NCI-H510A (cell line): ENCODE results near the gene IL23A.
A peak's percentile ranks its signal among the peaks of the same experiment; 100 is the strongest.
"Not testable (repeated sequence)": the region's sequence is repeated elsewhere in the genome, so short reads cannot be mapped to it uniquely, and the experiment has no call there.

Source experiments
- DNase-seq: peaks from one replicate; lab custom pipeline; 2025; lab: John Stamatoyannopoulos, UW

IL23A gene

DNA sequence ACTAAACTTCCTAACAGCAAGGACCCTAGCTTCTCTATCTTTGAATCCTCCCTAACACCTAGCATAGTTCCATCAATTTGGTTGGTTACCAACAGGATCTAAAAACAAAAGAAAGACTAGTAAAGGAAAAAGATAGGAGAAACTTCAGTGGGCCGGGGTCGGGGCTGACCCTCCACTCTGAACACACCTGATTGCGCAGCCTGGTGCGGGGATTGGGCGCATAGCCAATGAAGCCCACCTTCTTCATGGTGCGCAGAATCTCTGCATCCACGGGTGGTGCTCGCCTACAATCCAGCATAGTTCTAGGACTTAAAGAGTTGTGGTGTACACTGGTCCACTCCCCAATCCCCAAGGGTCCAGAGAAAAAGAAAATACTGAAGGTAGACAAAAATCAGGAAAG, 12.6 kb upstream of the IL23A start:
- no peak for DNase-seq

DNA sequence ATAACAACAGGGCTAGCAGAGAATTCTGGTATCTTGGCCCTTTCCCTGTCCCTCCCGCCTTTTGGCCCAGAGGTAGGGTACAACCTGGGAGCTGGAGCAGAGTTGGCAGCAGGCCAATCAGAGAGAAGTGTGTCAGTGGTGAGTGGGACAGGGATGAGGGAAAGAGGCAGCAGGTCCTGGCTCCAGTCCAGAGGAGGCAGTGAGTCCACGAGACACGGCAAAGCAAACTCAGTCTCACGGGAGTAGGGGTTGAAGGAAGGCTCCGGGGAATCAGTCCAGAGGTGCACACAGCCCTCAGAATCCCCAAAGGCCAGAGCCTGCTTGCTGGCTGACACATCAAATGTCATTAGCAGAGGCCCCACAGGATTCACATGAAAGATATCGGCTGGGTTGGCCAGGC, 12.2 kb upstream of the IL23A start:
- DNase-seq = no peak

DNA sequence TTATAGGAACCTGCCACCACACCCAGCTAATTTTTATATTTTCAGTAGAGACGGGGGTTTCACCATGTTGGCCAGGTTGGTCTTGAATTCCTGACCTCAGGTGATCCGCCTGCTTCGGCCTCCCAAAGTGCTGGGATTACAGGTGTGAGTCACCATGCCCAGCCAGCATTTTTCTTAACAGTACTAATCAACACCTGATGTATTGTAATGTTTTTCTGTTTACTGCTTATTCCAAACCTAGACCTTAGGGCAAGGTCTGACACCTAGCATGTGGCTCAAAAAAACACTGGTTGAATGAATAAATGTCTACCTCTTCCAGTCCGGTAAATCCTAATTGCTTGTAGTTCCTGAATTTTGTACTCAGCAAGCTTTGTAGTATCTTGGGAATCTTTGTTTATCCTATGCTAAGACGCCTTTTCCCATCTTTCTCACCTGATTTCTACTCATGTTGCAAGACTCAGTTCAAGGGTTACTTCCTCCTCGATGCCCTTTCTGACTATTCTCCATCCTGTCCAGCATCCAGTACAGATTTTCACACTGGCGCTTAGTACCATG, 7.7 kb upstream of the IL23A start:
- DNase-seq = no peak

DNA sequence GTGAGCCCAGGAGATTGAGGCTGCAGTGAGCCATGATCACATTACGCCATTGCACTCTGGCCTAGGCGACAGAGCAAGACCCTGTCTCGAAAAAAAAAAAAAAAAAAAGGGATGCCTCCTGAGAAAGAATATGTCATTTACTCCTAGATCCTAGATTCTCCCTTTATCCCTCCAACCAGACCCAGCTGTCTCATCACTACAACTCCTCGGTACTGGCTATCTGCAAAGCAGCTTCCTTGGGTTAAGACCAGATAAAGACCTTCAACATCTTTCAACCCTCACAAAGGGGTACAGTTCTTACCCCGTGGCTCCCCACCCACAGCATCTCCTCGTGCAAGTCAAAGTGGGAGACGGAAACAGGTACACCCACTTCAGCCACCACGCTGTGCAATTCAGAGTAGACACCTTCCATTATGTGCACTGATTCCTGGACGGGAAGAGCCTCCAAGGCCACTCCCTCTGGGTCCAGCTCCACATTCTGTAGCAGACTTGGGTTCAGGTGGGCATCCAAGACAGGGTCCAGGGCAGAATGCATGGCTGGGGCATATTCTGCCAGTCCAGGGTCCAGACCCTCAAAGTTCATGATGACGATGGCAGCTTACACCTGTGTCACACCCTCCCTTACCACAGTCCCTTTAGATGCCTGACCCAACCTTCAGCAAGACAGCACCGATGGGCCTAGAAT, 6.0 kb upstream of the IL23A start:
- no peak for DNase-seq

DNA sequence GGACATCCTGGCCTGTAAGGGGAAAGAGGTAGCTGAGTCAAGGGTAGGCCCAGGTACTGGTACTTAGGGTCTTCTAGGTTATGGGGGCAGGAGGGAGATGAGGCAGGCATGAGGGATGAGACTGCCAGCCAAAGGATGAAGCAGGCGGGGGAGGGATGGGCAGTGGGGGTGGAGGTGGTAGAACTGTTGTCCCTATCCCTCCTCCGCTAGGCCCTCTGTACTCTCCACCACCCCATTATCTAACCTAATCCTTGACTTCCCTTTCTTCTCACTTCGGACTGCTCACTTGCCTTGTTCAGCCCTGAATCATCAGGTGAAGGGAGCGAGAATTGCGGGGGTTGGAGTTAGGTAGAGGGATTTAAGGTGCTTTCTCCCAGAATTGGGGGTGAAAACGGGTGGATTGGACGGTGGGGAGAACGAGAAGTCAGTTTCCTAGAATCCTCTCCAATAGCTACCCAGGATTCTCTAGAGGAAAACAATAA, 5.4 kb upstream of the IL23A start:
- no peak for DNase-seq

DNA sequence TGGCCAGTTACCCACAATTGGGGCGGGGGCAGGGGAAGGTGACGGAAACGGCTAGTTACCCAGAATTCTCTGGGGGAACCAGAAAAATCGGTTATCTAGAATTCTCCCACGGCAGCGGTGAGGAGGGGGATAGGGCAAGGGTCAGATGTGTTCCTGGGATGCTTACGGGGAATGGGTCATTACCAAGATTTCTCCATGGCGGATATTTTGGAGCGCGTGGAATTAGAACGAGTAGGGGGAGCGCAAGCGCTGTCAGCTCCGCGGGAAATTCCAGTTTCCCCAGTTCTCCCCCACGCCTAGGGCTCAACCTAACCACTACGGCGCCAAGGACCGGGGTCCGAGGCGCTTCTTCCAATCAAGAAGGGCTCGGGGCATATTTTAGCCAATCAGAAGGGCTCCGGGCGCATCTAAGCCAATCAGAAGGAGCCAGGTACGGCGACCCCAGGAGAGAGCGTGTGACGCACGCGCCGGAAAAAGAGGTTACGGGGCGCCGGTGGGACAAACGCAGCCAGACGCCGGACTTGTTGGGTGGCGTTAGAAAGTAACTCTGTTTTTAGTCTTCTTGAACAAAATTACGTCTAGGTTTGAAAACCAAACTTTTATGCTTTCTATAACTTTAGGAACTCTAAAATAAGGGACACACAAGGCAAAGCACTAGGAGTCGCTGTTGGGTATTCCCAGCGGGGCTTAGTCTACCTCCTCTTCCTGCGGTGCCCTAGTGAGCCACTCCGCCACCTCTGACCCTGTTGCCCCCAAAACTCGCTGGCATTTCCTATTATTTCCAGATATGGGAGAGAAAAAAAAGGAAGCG, 4.8 kb upstream of the IL23A start, which contains the start of gene PAN2:
TSS of gene PAN2 (minus strand) at position 322 of the 811 bp plus-strand sequence. CDS start 906 bp downstream, outside the sequence.
- peak; percentile 97 for DNase-seq

DNA sequence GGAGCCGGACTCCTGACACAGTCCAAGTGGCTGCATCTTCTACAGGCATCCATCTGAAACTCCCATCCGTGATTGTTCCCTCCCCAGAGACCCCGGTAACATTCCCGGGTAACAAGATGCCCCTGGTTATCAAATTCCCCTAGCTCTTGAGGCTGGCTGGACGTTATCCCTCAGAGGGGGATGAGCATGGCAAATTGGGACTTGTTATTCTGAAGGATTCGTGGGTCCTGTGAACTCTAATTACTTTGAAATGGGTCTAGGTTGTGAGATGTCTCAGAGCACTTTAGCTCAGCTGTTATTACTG, 4.2 kb upstream of the IL23A start:
- no peak for DNase-seq

DNA sequence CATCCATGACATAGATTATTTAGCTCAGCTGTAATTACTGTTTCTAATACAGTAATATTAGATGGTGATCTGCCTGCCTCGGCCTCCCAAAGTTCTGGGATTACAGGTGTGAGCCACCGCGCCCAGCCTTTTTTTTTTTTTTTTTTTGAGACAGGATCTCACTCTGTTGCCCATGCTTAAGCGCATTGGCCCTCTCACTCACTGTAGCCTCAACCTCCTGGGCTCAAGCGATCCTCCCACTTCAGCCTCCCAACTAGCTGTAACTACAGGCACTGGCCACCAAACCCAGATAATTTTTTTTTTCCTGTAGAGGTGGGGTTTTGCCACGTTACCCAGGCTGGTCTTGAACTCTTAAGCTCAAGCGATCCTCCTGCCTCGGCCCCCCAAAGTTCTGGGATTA, 3.2 kb upstream of the IL23A start:
- DNase-seq = not testable (repeated sequence)

DNA sequence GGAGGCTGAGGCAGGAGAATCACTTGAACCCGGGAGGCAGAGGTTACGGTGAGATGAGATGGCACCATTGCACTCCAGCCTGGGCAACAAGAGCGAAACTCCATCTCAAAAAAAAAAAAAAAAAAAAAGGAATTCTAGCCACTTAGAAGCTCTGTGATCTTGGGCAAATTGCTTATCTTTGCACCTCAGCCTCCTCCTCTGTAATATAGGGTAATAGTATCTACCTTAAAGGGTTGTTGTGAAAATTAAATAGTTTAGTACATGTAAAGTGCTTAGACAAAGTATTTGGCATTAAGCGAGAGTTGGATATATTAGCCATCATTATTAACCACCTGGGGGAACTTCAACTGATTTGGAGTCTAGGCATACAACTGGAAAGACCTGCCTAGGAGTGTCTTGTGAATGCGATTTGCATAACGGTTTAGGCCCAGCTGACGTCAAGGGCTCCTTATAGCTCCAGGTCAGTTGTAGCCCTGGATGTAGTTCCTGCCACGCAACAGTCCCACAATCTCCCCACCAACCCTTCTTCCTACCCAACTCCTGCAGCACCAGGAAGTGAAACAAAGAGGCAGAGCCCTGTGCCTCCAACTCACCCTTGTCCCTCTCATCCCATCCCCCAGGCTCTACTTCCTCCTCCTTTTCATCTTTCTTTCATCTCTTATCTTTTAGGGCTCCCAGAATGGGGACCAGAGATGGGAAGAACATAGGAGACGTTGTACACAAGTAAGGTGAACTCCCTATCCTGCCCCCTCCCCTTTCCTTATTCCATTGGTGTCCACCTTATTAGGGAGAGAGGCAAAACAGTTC, 2.1 kb upstream of the IL23A start:
- DNase-seq = no peak

DNA sequence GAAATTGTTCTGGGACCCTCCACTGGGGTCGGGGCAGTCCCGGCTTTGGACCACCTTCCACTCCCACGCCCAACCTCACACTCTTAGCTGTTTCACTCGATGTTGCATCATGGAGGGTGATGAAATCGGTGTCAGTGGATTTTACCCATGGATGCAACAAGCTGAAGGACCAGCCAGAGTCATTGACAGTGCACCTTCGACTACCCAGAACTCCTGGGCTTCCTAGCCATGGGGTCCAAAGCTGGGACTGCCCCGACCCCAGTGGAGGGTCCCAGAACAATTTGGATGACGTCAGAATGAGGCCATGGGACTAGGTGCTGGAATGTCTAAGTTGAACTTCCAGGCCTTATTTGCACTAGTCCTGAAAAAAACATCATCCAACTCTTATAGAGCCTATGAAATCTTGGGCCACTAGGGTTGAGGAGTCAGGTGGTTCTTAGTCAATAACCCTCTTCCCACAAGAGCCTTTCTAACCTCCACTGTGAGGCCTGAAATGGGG, 882 bp upstream of the IL23A start:
- no peak for DNase-seq

DNA sequence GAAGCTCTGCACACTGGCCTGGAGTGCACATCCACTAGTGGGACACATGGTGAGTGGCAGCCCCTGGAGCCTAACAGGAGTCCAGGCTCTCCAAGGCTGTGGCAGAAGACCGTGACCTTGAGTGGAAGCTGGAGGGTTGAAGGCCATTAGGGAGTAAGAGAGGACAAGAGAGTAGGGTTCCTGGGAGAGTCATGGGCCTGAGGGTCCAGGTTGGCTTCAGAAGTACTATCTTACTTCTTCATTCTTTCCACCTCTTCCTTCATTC, 406 bp downstream of the IL23A start:
- no peak for DNase-seq

DNA sequence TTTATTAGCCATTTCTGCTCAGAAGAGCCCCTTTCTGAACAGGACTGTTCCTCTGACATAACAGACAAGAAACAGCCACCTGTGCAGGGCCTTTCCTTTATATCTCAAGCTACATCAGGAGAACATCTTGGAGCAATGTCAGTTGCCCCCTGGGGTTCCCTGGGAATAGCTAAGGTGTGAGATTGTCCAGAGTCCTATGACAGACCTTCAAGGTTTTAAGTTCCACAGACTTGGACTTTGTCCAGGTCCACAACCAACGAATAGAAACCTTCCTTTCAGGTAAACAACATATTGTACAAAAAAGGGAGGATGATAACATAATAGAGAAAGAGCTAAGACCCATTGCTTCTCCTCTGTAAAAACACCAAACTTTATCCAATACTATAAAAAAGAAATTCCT, 2.9 kb downstream of the IL23A start:
- no peak for DNase-seq

DNA sequence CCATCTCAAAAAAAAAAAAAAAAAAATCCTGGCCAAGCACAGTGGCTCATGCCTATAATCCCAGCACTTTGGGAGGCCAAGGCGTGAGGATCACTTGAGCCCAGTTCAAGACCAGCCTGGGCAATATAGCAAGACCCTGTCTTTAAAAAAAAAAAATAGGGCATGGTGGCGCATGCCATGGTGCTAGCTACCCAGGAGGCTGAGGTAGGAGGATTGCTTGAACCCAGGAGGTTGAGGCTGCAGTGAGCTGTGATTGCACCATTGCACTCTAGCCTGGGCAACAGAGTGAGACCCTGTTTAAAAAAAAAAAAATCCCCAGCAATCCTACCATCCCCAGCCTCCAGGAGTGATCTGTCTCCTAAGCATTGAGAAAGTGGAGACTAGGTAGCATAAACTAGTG, 3.6 kb downstream of the IL23A start:
- DNase-seq = not testable (repeated sequence)

DNA sequence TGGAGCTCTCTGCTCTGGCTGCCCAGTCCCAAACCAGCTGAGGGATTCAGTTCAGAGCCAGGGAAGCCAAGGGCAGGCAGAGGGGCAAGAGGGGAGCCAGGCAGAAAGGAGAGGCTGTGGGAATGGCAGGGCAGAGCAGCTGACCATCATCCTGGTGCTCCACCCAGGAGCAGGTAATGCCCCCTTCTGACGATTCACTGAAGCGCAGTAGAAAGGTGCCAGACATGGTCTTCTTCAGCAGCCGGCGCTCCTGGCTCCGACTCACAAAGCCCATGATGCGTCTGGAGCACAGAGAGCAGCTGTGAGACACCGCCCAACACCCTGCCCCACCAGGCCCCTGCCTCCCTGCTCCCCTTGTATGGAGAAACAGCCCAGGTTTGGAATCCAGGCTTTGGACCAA, 8.0 kb downstream of the IL23A start:
- no peak for DNase-seq

DNA sequence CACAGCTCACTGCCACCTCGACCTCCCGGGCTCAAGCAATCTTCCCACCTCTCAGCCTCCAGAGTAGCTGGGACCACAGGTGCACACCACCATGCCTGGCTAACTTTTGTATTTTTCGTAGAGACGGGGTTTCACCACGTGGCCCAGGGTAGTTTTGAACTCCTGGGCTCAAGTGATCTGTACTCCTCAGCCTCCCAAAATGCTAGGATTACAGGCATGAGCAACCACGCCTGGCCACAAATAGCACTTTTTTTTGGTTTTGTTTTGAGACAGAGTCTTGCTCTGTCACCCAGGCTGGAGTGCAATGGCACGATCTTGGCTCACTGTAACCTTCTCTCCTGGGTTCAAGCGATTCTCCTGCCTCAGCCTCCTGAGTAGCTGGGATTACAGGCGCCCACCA, 8.6 kb downstream of the IL23A start:
- not testable (repeated sequence) for DNase-seq

DNA sequence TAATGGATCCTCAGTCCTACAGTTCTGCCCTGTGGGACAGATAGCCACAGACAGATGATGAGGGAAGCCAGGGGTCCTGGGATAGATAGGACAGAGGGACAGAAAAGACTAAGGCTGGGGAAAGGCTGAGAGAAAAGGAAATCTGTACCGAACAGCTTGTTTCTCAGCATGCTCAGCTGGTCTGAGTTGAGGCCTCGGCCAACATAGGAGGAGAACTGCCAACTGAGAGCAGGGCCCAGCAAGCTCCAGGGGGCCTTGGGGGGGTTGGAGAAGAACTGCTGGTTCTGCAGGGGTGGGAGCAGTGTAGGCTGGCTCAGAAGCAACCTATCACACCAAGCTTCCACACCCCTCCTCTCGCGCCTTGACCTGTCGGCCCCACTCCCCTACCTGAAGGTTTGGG, 10.1 kb downstream of the IL23A start:
- DNase-seq = no peak

DNA sequence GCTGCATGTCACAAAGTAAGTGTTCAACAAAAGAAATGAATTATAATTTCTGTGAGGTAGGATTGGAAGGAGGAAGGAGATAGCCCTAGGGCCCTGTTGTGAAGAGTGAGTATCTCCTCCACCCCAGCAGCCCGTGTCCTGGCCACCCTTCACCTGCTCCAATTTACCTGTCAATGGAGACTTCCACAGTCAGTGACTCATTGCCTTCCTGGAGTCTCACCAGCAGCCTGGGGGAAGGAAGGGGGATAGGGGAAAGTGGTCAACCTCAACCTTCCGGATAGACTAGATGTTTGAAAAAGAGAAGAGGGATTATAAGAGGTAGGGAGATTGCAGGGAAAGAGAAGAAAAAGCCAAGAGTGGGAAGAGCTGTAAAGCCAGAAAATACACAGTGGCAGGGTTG, 12.0 kb downstream of the IL23A start:
- DNase-seq = no peak

DNA sequence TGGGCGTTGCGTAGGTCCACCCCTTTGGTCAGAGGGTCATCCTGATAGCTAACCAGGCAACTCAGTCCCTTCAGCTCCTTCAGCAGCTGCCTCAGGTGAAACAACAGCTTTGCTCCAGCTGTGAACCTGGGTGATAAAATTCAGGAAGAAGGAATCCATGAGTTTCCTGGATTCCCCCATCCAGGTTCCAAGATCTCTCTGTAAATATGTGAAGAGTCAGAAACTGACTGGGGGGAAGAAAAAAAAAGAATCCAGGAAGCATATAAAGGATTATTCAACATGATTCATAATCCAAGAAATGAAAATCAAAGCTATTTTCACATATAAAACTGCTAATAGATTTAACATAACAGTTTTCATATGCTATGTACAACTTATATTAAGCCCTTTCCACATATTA, 12.6 kb downstream of the IL23A start:
- DNase-seq = no peak

DNA sequence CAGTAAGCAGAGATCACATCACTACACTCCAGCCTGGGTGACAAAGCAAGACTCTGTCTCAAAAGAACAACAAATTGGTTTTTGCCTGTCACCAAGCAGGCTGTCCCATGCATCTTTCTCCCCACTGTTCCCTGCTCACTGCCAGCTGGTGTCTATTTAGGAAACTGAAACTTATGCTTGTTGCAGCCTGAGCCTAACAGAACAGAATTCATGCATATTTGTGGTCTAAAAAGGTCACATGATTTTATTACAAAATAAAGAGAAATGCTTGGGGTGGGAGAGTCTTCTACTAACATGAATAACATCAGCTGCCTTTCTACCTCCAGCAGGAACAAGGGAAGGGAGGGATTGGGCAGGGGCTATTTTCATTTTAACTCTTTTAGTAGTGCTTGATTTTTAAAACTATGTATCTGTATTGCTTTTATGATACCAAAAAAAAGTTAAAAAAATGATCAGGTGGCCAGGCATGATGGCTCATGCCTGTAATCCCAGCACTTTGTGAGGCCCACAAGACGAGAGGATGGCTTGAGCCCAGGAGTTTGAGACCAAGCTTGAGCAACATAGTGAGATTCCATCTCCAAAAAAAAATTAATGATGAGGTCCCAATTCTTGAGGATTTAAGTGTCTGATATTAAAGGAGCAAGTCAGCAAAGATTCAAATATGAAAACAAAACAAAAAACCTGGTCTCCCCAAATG, 20.3 kb downstream of the IL23A start:
- no peak for DNase-seq

DNA sequence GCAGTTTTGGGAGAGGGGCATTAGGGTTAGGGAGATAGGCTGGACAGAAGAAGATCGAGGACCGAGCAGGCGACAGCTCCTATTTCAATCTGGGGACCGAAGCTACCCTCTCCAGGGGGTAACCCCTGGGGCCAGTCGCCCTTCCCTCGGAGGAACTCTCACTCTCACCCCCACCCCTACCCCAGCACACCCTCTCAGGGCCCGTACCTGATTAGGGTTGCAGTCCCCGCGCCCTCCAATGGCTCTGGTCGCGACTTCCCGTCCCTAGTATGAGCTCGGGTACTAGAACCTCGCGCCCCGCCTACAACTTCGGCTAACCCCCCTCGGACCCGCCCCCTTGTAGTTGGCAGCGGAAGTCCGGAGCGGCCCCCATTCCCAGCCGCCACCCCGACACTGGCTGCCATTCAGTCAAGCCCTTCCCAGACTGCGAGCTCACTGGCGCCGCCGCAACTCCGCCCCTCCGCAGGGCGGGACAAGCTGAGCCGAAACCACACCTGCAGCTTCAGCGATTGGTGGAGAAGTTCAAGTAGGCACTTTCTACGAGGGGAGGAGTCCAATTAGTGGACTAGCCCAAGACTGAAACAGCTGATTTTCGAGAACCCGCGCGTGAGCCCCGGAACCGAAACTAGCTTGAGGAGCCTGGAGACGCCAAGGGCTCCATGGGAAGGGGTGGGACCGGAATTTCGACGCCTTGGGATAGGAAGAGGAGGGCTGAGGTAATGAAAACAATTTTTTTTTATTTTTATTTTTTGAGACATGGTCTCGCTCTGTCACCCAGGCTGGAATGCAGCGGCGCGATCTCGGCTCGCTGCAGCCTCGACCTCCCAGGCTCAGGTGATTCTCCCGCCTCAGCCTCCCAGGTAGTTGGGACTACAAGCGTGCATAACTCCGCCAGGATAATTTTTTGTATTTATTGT, 21.4 kb downstream of the IL23A start, which contains the start of gene STAT2:
TSS of gene STAT2 (minus strand) at position 257 of the 917 bp plus-strand sequence. CDS start 3,536 bp downstream, outside the sequence.
- DNase-seq = peak; percentile 100
